KMS-11 (cell line): ENCODE results near the gene PDZRN3.

Experiments used
- H2AFZ ChIP-seq: fragments of 200-600 bp; sonication (generic); 2 replicates; pipeline ENCODE4 v1.6.1; 2016; ENCODE audit warnings: antibody characterized with exemption, mixed run types, low read depth
- H3K27ac ChIP-seq: fragments of 200-600 bp; sonication (generic); 2 replicates; pipeline ENCODE4 v1.6.1; 2016; ENCODE audit warnings: mild to moderate bottlenecking, mixed run types
- H3K27me3 ChIP-seq: fragments of 200-600 bp; sonication (generic); 2 replicates; pipeline ENCODE4 v1.6.1; 2017; ENCODE audit warnings: mild to moderate bottlenecking, low read depth, mixed run types, moderate library complexity; ENCODE audit not compliant: insufficient read depth
- H3K36me3 ChIP-seq: fragments of 200-600 bp; sonication (generic); 2 replicates; pipeline ENCODE4 v1.6.1; 2017; ENCODE audit warnings: mild to moderate bottlenecking, mixed run types; ENCODE audit not compliant: insufficient read depth
- H3K4me1 ChIP-seq: fragments of 200-600 bp; sonication (generic); 2 replicates; pipeline ENCODE4 v1.6.1; 2016; ENCODE audit warnings: mild to moderate bottlenecking, low read depth, mixed run types; ENCODE audit not compliant: poor library complexity, severe bottlenecking
- H3K4me2 ChIP-seq: fragments of 200-600 bp; sonication (generic); 2 replicates; pipeline ENCODE4 v1.7.0; 2016; ENCODE audit warnings: mild to moderate bottlenecking, mixed run types
- H3K4me3 ChIP-seq: fragments of 200-600 bp; sonication (generic); IDR thresholded peaks from 2 replicates; pipeline ENCODE4 v1.6.1; 2017; ENCODE audit warnings: low read depth, low read length, mixed read lengths; ENCODE audit not compliant: insufficient read depth
- H3K79me2 ChIP-seq: fragments of 200-600 bp; sonication (generic); 2 replicates; pipeline ENCODE4 v1.6.1; 2016; ENCODE audit warnings: low read depth, mixed run types; ENCODE audit not compliant: insufficient read depth
- H3K9ac ChIP-seq: fragments of 200-600 bp; sonication (generic); 2 replicates; pipeline ENCODE4 v1.6.1; 2016; ENCODE audit warnings: mild to moderate bottlenecking, mixed run types
- H4K20me1 ChIP-seq: fragments of 200-600 bp; sonication (generic); 2 replicates; pipeline ENCODE4 v1.6.1; 2016; ENCODE audit warnings: mild to moderate bottlenecking, mixed run types; ENCODE audit not compliant: insufficient read depth
- TF ChIP-seq, protein P1 (sequence below): fragments of 200-600 bp; sonication (generic); conservative IDR thresholded peaks from 2 replicates; pipeline ENCODE4 v1.6.1; 2017; ENCODE audit warnings: low read depth, mild to moderate bottlenecking, antibody characterized with exemption, low read length, moderate library complexity, mixed read lengths

PDZRN3 gene

GRCh38 chr3:73353649-73354217 lies 271.0 kb downstream of the PDZRN3 start:
- no peak overlapping the region for H2AFZ ChIP-seq
- no peaks in the 10 kb centered on the region for H3K27me3 ChIP-seq

DNA sequence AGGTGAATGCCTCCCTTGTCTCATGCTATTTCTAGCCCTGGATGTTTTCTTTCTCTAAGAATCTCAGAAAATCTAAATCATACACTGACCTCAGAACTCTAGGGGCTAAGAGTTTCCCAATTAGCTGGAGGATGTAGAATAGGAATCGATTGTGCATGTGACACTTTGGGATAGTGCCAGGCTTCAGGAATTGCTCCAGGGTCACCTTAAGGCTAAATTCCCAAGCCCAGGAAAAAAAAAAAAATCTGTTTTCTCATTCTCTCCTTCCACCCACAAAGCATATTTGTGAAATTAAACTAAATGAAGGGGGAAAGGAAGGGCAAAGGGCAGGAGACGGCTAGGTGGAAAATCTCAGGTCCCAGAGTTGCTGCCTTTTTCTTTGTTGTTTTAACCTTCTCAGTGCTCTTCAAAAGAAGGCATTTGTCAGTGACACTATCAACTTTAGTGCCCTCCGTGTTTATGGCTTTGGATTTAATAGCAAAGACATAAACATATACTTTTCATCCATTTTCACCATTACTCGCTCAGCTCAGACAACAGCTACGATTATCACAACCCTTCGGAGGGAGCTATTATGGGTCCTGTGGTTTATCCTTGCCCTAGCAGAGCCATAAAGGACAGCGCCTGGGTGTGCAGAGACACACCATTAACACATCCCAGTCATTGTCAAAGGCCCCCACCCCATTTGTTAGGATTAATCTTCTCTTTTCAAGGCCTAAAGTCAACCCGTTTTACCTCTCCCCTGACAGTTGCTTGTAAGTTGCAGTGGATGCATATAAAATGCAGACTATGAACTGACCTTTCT lies 271.7 kb downstream of the PDZRN3 start:
- H3K27me3 ChIP-seq = no peaks in the 10 kb centered on the region
- H3K4me3 ChIP-seq = no peak overlapping the region
- no peak overlapping the region for H3K27ac ChIP-seq
- H2AFZ ChIP-seq = no peak overlapping the region
- no peak overlapping the region for H3K9ac ChIP-seq
- H3K36me3 ChIP-seq = no peaks in the 10 kb centered on the region
- H3K4me2 ChIP-seq = no peak overlapping the region
- no peaks in the 10 kb centered on the region for H3K79me2 ChIP-seq
- TF ChIP-seq, protein P1, sequence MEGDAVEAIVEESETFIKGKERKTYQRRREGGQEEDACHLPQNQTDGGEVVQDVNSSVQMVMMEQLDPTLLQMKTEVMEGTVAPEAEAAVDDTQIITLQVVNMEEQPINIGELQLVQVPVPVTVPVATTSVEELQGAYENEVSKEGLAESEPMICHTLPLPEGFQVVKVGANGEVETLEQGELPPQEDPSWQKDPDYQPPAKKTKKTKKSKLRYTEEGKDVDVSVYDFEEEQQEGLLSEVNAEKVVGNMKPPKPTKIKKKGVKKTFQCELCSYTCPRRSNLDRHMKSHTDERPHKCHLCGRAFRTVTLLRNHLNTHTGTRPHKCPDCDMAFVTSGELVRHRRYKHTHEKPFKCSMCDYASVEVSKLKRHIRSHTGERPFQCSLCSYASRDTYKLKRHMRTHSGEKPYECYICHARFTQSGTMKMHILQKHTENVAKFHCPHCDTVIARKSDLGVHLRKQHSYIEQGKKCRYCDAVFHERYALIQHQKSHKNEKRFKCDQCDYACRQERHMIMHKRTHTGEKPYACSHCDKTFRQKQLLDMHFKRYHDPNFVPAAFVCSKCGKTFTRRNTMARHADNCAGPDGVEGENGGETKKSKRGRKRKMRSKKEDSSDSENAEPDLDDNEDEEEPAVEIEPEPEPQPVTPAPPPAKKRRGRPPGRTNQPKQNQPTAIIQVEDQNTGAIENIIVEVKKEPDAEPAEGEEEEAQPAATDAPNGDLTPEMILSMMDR = no peak
- no peaks in the 10 kb centered on the region for H4K20me1 ChIP-seq
- no peaks in the 10 kb centered on the region for H3K4me1 ChIP-seq

More at GRCh38 chr3:73353649-73354217, 271.0 kb downstream of the PDZRN3 start:
- Histone ChIP-seq H3K4me2 (no peak overlapping the region), H3K36me3 (no peaks in the 10 kb centered on the region), H3K4me1 (no peaks in the 10 kb centered on the region), H3K4me3 (no peak overlapping the region), H3K27ac (no peak overlapping the region), H3K79me2 (no peaks in the 10 kb centered on the region), H3K9ac (no peak overlapping the region), H4K20me1 (no peaks in the 10 kb centered on the region)
- TF ChIP-seq, protein P1 = no peak

DNA sequence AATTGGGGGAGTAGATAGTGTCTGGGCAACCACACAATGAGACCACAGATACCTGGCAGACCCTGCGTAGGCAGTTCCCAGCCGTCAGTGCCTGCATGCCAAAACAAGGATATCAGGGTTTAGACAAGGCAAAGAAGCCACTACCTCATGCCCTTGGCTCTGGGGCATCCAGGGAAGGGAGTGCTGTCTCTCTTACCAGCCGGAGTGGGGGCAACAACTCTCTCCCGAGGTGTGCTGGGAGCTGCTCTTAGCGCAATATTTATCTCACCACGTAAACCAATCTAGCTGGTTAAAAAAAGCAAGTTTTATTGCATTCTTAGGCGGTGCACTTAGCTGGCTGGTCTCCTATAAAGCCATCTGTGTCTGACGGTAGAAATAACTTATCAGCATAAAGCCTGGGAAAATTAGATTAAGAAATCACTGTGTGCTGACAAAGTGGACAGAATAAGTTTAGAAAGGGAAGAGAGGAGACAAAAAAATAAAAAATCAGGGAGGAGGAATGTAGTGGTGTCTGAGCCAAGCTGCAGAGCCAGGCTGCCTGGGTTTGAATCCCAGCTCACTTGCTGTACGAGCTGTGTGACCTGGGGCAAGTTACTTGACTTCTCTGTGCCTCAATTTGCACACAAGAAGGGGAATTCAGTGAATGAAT lies 273.2 kb downstream of the PDZRN3 start:
- Histone ChIP-seq H3K4me2 (no peak overlapping the region), H3K27me3 (no peaks in the 10 kb centered on the region), H2AFZ (no peak overlapping the region), H3K79me2 (no peaks in the 10 kb centered on the region), H4K20me1 (no peaks in the 10 kb centered on the region), H3K27ac (no peak overlapping the region), H3K4me1 (no peaks in the 10 kb centered on the region), H3K36me3 (no peaks in the 10 kb centered on the region), H3K9ac (no peak overlapping the region), H3K4me3 (no peak overlapping the region)
- TF ChIP-seq, protein P1 = no peak

GRCh38 chr3:73350996-73351395 lies 273.7 kb downstream of the PDZRN3 start:
- Histone ChIP-seq H3K4me3 (no peak overlapping the region), H3K4me1 (no peaks in the 10 kb centered on the region), H4K20me1 (no peaks in the 10 kb centered on the region), H2AFZ (no peak overlapping the region), H3K27me3 (no peaks in the 10 kb centered on the region), H3K4me2 (no peak overlapping the region), H3K79me2 (no peaks in the 10 kb centered on the region), H3K36me3 (no peaks in the 10 kb centered on the region), H3K27ac (no peak overlapping the region), H3K9ac (no peak overlapping the region)
- TF ChIP-seq, protein P1 = no peak
